ENCODE measurements around the gene KCNH3.

Gene KCNH3

GRCh38 chr12:49548822-49549648 lies 10.2 kb downstream of the KCNH3 start:
- no peak for DNase-seq (ENCODE audit: extremely low spot score)
- CTCF ChIA-PET = interaction anchor here (1.6 to 5.0 kb wide), 5 partner anchors 9 to 260 kb away, joined by 4 to 24 read pairs (median 10); no protein-coding TSS in a partner anchor
- POLR2A ChIA-PET = no interaction called here
- peak; percentile 27 for TF ChIP-seq CTCF (IDR thresholded peaks at IDR 0.05; ENCODE audit: control extremely low read depth, extremely low read depth, low read depth, missing control alignments)

GRCh38 chr12:49549735-49550692 lies 11.2 kb downstream of the KCNH3 start:
- no peak for TF ChIP-seq CTCF (IDR thresholded peaks at IDR 0.05; ENCODE audit: control extremely low read depth, extremely low read depth, low read depth, missing control alignments)
- ChIA-PET CTCF (interaction anchor here (1.6 to 5.3 kb wide), 5 partner anchors 10 to 261 kb away, joined by 4 to 43 read pairs (median 10); no protein-coding TSS in a partner anchor), POLR2A (interaction anchor here (0.6 kb wide), 1 partner anchor 74 kb away, joined by 6 read pairs; no protein-coding TSS in a partner anchor)
- DNase-seq (ENCODE audit: extremely low spot score) = no peak

- no peak for TF ChIP-seq CTCF (IDR thresholded peaks at IDR 0.05; ENCODE audit: control extremely low read depth, extremely low read depth, low read depth, missing control alignments)
- POLR2A ChIA-PET = interaction anchor here (1.0 kb wide), 1 partner anchor 12 kb away, joined by 3 read pairs; no protein-coding TSS in a partner anchor
- CTCF ChIA-PET = interaction anchor here (1.1 to 5.3 kb wide), 6 partner anchors 10 to 262 kb away, joined by 3 to 43 read pairs (median 8); no protein-coding TSS in a partner anchor
- DNase-seq (ENCODE audit: extremely low spot score) = no peak
Measured at GRCh38 chr12:49550693-49551252, 11.9 kb downstream of the KCNH3 start.

- ChIA-PET POLR2A (no interaction called here), CTCF (interaction anchor here (1.4 to 5.4 kb wide), 10 partner anchors 9 to 204 kb away, joined by 3 to 51 read pairs (median 9); partner anchors contain the start of gene PRPF40B)
- DNase-seq (ENCODE audit: extremely low spot score) = no peak
- no peak for TF ChIP-seq CTCF (IDR thresholded peaks at IDR 0.05; ENCODE audit: control extremely low read depth, extremely low read depth, low read depth, missing control alignments)
Measured at GRCh38 chr12:49552014-49552413, 13.2 kb downstream of the KCNH3 start.

GRCh38 chr12:49552425-49552824 lies 13.6 kb downstream of the KCNH3 start:
- ChIA-PET POLR2A (no interaction called here), CTCF (interaction anchor here (0.7 to 5.4 kb wide), 12 partner anchors 9 to 205 kb away, joined by 3 to 51 read pairs (median 8); partner anchors contain the start of gene PRPF40B)
- no peak for DNase-seq (ENCODE audit: extremely low spot score)
- no peak for TF ChIP-seq CTCF (IDR thresholded peaks at IDR 0.05; ENCODE audit: control extremely low read depth, extremely low read depth, low read depth, missing control alignments)

Measured in GM10248 (cell line).